Measurements from ENCODE around the gene HS6ST1. TPM values are rescaled to one million over a fixed set of nuclear protein-coding genes. Genes with fewer than 3 reads are reported as not detected.

Gene HS6ST1
- total RNA-seq, 4 donors from 2014 or later, result 20.5 to 43.6 (median 32.1) TPM

DNA sequence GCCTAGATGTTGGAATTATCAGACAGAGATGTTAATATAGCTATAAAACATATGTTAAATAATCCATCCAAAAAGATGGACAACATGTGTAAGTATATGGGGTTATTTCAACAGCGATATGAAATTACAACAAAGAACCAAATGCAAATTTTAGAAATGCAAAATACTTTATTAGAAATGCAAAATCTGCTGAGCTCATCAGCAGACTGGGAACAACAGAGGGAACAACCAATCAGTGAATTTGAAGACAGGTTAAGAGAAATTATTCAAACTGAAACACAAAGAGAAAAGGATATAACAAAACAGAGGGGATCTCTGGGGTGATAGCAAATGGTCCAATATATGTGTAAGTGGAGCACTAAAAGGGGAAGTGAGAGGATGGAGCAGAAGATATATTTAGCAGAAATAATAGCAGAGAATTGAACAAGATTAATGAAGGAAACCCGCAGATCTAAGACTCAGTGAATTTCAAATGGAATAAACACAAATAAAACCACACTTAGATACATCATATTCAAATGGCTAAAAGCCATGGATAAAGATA is 13.5 kb upstream of the HS6ST1 start:
- no peaks in the 10 kb centered on the region for H3K4me1 ChIP-seq
- TF ChIP-seq POLR2A (IDR thresholded peaks at IDR 0.05) (no peak), POLR2AphosphoS5 (IDR thresholded peaks at IDR 0.05) (no peak), EP300 (IDR thresholded peaks at IDR 0.05) (no peak)
- TF ChIP-seq, protein P1, sequence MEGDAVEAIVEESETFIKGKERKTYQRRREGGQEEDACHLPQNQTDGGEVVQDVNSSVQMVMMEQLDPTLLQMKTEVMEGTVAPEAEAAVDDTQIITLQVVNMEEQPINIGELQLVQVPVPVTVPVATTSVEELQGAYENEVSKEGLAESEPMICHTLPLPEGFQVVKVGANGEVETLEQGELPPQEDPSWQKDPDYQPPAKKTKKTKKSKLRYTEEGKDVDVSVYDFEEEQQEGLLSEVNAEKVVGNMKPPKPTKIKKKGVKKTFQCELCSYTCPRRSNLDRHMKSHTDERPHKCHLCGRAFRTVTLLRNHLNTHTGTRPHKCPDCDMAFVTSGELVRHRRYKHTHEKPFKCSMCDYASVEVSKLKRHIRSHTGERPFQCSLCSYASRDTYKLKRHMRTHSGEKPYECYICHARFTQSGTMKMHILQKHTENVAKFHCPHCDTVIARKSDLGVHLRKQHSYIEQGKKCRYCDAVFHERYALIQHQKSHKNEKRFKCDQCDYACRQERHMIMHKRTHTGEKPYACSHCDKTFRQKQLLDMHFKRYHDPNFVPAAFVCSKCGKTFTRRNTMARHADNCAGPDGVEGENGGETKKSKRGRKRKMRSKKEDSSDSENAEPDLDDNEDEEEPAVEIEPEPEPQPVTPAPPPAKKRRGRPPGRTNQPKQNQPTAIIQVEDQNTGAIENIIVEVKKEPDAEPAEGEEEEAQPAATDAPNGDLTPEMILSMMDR (IDR thresholded peaks at IDR 0.05), result no peak

DNA sequence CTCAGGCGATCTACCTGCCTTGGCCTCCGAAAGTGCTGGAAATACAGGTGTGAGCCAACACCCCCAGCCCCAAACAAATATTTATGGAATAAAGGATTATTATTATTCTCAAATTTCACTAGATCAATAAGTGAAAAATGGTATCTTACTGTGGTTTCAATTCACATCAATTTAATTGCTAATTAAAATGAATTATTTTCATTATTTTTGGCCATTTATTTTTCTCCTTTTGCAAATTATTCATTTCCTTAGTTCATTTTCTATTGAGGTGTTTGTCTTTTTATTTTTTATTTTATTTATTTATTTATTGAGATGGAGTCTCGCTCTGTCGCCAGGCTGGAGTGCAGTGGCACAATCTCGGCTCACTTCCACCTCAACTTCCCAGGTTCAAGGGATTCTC is 11.9 kb upstream of the HS6ST1 start:
- H3K4me3 ChIP-seq, result no peak overlapping the region
- no peaks in the 10 kb centered on the region for H3K36me3 ChIP-seq
- H3K9me3 ChIP-seq, result peaks cover 0 to 14% (median 0%) of the 10 kb centered on the region in 3 donors
- peaks cover 0 to 9% (median 4%) of the 10 kb centered on the region in 3 donors for H3K4me1 ChIP-seq
- no peaks in the 10 kb centered on the region for H3K27me3 ChIP-seq
- ATAC-seq, result no peak
- TF ChIP-seq EP300 (IDR thresholded peaks at IDR 0.05) (no peak), POLR2AphosphoS5 (IDR thresholded peaks at IDR 0.05) (no peak), POLR2A (IDR thresholded peaks at IDR 0.05) (no peak)
- TF ChIP-seq, protein P1 (IDR thresholded peaks at IDR 0.05), result no peak
- no peak overlapping the region for H3K27ac ChIP-seq
- 98 to 100% methylated on average over 4 of the region's 5 CpGs for WGBS, 2 donors (ENCODE audit: low coverage in 1 of 2)

More for the DNA sequence above, 13.5 kb upstream of the HS6ST1 start:
- WGBS, 2 donors (ENCODE audit: low coverage in 1 of 2), result 59 to 88% methylated on average over 2 of the region's 2 CpGs
- no peak overlapping the region for H3K4me3 ChIP-seq
- peaks cover 0 to 23% (median 0%) of the 10 kb centered on the region in 3 donors for H3K9me3 ChIP-seq
- no peak overlapping the region for H3K27ac ChIP-seq
- no peaks in the 10 kb centered on the region for H3K36me3 ChIP-seq
- no peak for ATAC-seq
- no peaks in the 10 kb centered on the region for H3K27me3 ChIP-seq

DNA sequence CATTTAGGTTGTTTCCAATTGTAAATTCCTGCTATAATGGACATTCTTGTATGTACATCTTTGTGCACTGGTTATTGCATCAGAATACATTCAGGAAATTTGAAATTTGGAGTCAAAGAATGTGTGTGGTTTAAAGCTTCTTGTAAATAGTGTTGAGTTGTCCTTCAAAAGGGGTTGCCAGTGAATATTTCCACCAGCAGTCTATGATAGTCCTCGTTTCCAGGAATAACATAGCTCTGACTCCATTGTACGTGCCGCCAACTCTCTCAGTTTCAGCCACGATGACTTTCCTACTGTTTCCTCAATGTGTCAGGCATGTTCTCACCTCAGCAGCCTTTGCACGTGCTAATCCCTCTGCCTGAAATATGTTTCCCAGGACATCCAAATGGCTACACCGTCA is 10.9 kb upstream of the HS6ST1 start:
- peaks cover 0 to 14% (median 0%) of the 10 kb centered on the region in 3 donors for H3K9me3 ChIP-seq
- H3K4me3 ChIP-seq, result no peak overlapping the region
- H3K27ac ChIP-seq, result no peak overlapping the region
- 88 to 93% methylated on average over 6 of the region's 6 CpGs for WGBS, 2 donors (ENCODE audit: low coverage in 1 of 2)
- peaks cover 0 to 18% (median 10%) of the 10 kb centered on the region in 3 donors for H3K4me1 ChIP-seq
- no peaks in the 10 kb centered on the region for H3K27me3 ChIP-seq
- TF ChIP-seq POLR2AphosphoS5 (IDR thresholded peaks at IDR 0.05) (no peak), EP300 (IDR thresholded peaks at IDR 0.05) (no peak), POLR2A (IDR thresholded peaks at IDR 0.05) (no peak)
- TF ChIP-seq, protein P1 (IDR thresholded peaks at IDR 0.05), result no peak
- no peak for ATAC-seq
- H3K36me3 ChIP-seq, result no peaks in the 10 kb centered on the region

DNA sequence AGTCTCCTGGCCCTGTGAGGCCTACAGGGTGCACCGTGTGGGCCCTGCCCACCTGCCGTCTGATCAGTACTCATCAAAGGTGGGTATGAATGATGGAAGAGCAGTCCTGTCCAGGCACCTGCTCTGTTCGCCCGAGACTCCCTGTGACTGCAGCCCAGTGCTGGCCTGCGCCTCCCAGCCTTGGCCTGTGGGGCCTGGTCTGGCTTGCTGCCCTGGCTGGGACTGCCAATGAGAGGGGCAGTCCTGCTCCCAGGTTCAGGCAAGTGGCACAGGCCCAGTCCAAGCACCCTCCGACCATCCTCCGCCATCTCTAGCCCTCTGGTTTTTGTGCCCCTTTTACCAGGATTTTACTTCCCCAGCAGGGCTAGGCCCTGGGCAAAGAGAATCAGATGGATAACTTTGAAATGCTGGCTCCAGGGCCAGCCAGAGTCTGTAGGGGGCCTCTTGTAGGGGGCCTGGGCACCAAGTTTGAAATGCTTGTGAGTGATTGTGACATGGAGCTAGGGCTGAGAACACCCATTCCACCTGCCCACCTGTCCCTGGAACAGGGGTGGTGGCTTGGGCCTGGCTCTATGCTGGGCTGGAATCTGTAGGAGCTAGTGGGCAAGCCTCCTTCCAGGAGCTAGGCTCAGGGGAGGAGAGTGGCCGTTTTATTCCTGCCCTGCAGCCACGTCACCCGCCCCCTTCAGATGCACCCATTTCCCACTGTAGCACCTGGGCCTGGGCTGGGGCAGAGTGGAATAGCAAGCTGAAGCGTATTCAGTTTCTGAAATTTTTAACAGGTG is 8.7 kb upstream of the HS6ST1 start:
- TF ChIP-seq, protein P1 (IDR thresholded peaks at IDR 0.05), result no peak
- no peak for TF ChIP-seq EP300 (IDR thresholded peaks at IDR 0.05)
- TF ChIP-seq POLR2A (IDR thresholded peaks at IDR 0.05), result no peak
- TF ChIP-seq POLR2AphosphoS5 (IDR thresholded peaks at IDR 0.05), result no peak
- 89 to 95% methylated on average over 8 of the region's 11 CpGs for WGBS, 2 donors (ENCODE audit: low coverage in 1 of 2)
- peaks cover 0 to 33% (median 10%) of the 10 kb centered on the region in 3 donors for H3K4me1 ChIP-seq
- H3K9me3 ChIP-seq, result peaks cover 0 to 9% (median 0%) of the 10 kb centered on the region in 3 donors
- no peak for ATAC-seq
- H3K27ac ChIP-seq, result no peak overlapping the region
- H3K27me3 ChIP-seq, result no peaks in the 10 kb centered on the region
- H3K36me3 ChIP-seq, result no peaks in the 10 kb centered on the region
- H3K4me3 ChIP-seq, result no peak overlapping the region

All from gastroesophageal sphincter (tissue), 4 donors.